Stimulated activated CD4-positive, alpha-beta T cell treated with anti-CD3 and anti-CD28 coated beads, Interleukin-12 subunit alpha, Interleukin-12 subunit beta, amount 100 ng/mL, for 4 hours (primary cell): ENCODE data around the gene SUGCT.
"Not testable (repeated sequence)": the region's sequence is repeated elsewhere in the genome, so short reads cannot be mapped to it uniquely, and the experiment has no call there.

ENCODE experiments used
- DNase-seq: peaks from one replicate; pipeline ENCODE4 v3.0.0-alpha.2; 2020

SUGCT gene

GRCh38 chr7:40587419-40587818 is 452.6 kb downstream of the SUGCT start:
- DNase-seq = no peak

- no peak for DNase-seq
Measured at GRCh38 chr7:40595129-40595528, 460.3 kb downstream of the SUGCT start.

GRCh38 chr7:40595832-40596231 is 461.0 kb downstream of the SUGCT start:
- no peak for DNase-seq

- no peak for DNase-seq
Measured at GRCh38 chr7:40597517-40597916, 462.7 kb downstream of the SUGCT start.

GRCh38 chr7:40598915-40599314 is 464.1 kb downstream of the SUGCT start:
- no peak for DNase-seq

GRCh38 chr7:40599836-40600235 is 465.0 kb downstream of the SUGCT start:
- DNase-seq = no peak

- not testable (repeated sequence) for DNase-seq
Measured at GRCh38 chr7:40602351-40602750, 467.5 kb downstream of the SUGCT start.

GRCh38 chr7:40604601-40605438 is 470.0 kb downstream of the SUGCT start:
- DNase-seq = peak; percentile 1

GRCh38 chr7:40608321-40609075 is 473.7 kb downstream of the SUGCT start:
- no peak for DNase-seq

GRCh38 chr7:40610461-40610860 is 475.7 kb downstream of the SUGCT start:
- DNase-seq = no peak

GRCh38 chr7:40611095-40611871 is 476.5 kb downstream of the SUGCT start:
- no peak for DNase-seq

- no peak for DNase-seq
Measured at GRCh38 chr7:40612298-40612697, 477.5 kb downstream of the SUGCT start.

- DNase-seq = no peak
Measured at GRCh38 chr7:40619647-40620046, 484.8 kb downstream of the SUGCT start.

- DNase-seq = no peak
Measured at GRCh38 chr7:40621592-40621998, 486.8 kb downstream of the SUGCT start.

GRCh38 chr7:40622941-40623501 is 488.2 kb downstream of the SUGCT start:
- no peak for DNase-seq

GRCh38 chr7:40623863-40624262 is 489.1 kb downstream of the SUGCT start:
- no peak for DNase-seq

- not testable (repeated sequence) for DNase-seq
Measured at GRCh38 chr7:40627361-40627760, 492.6 kb downstream of the SUGCT start.

- no peak for DNase-seq
Measured at GRCh38 chr7:40629891-40630290, 495.1 kb downstream of the SUGCT start.

GRCh38 chr7:40634118-40634517 is 499.3 kb downstream of the SUGCT start:
- DNase-seq = no peak

GRCh38 chr7:40638545-40639320 is 503.9 kb downstream of the SUGCT start:
- no peak for DNase-seq

GRCh38 chr7:40640566-40640965 is 505.8 kb downstream of the SUGCT start:
- DNase-seq = no peak

- DNase-seq = no peak
Measured at GRCh38 chr7:40641701-40642100, 506.9 kb downstream of the SUGCT start.
